ENCODE data around the gene CDH9.

DNA sequence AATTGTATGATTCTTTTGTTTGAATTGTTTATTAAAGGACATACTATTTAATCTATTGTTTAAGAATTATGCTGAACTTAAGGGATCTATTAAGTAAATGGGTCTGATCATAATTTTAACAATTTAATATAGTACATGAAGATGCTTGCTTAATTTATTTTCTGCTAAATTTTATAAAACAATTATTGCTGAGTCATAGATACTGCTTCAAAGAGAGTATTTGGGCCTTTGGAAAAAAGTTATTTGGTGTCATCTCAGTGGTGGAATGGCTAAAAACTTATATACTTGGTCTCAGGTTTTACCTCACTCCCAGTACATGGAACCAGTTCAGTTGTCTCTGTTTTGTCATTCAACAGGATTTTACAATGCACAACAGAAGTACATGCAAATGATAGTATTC is 145.3 kb downstream of the CDH9 start:
- TF ChIP-seq, protein P1, sequence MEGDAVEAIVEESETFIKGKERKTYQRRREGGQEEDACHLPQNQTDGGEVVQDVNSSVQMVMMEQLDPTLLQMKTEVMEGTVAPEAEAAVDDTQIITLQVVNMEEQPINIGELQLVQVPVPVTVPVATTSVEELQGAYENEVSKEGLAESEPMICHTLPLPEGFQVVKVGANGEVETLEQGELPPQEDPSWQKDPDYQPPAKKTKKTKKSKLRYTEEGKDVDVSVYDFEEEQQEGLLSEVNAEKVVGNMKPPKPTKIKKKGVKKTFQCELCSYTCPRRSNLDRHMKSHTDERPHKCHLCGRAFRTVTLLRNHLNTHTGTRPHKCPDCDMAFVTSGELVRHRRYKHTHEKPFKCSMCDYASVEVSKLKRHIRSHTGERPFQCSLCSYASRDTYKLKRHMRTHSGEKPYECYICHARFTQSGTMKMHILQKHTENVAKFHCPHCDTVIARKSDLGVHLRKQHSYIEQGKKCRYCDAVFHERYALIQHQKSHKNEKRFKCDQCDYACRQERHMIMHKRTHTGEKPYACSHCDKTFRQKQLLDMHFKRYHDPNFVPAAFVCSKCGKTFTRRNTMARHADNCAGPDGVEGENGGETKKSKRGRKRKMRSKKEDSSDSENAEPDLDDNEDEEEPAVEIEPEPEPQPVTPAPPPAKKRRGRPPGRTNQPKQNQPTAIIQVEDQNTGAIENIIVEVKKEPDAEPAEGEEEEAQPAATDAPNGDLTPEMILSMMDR (IDR thresholded peaks at IDR 0.05 in 2 of 3, conservative IDR thresholded peaks at IDR 0.05 in 1 of 3; ENCODE audit: insufficient read depth in 2 of 3, low read depth in 1 of 3, low read length in 3 of 3): no peak
- TF ChIP-seq FOS (IDR thresholded peaks at IDR 0.05; ENCODE audit: extremely low read depth, insufficient read length): no peak
- no peak for TF ChIP-seq ZNF77 (CRISPR knock-in tag; IDR thresholded peaks at IDR 0.05)
- no peak for TF ChIP-seq SMAD3 (CRISPR knock-in tag; conservative IDR thresholded peaks at IDR 0.05)
- no peak for TF ChIP-seq ZNF146 (CRISPR knock-in tag; IDR thresholded peaks at IDR 0.05; ENCODE audit: unreplicated experiment)
- TF ChIP-seq, protein P2, sequence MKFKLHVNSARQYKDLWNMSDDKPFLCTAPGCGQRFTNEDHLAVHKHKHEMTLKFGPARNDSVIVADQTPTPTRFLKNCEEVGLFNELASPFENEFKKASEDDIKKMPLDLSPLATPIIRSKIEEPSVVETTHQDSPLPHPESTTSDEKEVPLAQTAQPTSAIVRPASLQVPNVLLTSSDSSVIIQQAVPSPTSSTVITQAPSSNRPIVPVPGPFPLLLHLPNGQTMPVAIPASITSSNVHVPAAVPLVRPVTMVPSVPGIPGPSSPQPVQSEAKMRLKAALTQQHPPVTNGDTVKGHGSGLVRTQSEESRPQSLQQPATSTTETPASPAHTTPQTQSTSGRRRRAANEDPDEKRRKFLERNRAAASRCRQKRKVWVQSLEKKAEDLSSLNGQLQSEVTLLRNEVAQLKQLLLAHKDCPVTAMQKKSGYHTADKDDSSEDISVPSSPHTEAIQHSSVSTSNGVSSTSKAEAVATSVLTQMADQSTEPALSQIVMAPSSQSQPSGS (CRISPR knock-in tag; IDR thresholded peaks at IDR 0.05): no peak
- TF ChIP-seq, protein P3, sequence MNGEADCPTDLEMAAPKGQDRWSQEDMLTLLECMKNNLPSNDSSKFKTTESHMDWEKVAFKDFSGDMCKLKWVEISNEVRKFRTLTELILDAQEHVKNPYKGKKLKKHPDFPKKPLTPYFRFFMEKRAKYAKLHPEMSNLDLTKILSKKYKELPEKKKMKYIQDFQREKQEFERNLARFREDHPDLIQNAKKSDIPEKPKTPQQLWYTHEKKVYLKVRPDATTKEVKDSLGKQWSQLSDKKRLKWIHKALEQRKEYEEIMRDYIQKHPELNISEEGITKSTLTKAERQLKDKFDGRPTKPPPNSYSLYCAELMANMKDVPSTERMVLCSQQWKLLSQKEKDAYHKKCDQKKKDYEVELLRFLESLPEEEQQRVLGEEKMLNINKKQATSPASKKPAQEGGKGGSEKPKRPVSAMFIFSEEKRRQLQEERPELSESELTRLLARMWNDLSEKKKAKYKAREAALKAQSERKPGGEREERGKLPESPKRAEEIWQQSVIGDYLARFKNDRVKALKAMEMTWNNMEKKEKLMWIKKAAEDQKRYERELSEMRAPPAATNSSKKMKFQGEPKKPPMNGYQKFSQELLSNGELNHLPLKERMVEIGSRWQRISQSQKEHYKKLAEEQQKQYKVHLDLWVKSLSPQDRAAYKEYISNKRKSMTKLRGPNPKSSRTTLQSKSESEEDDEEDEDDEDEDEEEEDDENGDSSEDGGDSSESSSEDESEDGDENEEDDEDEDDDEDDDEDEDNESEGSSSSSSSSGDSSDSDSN (IDR thresholded peaks at IDR 0.05; ENCODE audit: borderline replicate concordance in 1 of 2, low read depth in 2 of 2, low read length in 2 of 2): no peak
- no peak for TF ChIP-seq SIX5 (IDR thresholded peaks at IDR 0.05; ENCODE audit: borderline replicate concordance in 1 of 2, insufficient read depth in 1 of 2, low read depth in 1 of 2, low read length in 2 of 2)
- TF ChIP-seq RCOR1 (IDR thresholded peaks at IDR 0.05; ENCODE audit: borderline replicate concordance in 1 of 2, low read depth in 2 of 2, low read length in 2 of 2): no peak
- TF ChIP-seq, protein P4, sequence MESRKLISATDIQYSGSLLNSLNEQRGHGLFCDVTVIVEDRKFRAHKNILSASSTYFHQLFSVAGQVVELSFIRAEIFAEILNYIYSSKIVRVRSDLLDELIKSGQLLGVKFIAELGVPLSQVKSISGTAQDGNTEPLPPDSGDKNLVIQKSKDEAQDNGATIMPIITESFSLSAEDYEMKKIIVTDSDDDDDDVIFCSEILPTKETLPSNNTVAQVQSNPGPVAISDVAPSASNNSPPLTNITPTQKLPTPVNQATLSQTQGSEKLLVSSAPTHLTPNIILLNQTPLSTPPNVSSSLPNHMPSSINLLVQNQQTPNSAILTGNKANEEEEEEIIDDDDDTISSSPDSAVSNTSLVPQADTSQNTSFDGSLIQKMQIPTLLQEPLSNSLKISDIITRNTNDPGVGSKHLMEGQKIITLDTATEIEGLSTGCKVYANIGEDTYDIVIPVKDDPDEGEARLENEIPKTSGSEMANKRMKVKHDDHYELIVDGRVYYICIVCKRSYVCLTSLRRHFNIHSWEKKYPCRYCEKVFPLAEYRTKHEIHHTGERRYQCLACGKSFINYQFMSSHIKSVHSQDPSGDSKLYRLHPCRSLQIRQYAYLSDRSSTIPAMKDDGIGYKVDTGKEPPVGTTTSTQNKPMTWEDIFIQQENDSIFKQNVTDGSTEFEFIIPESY (CRISPR knock-in tag; IDR thresholded peaks at IDR 0.05): no peak
- no peak for TF ChIP-seq EP300 (IDR thresholded peaks at IDR 0.05; ENCODE audit: low read length)
- no peak for TF ChIP-seq RAD21 (CRISPR knock-in tag; conservative IDR thresholded peaks at IDR 0.05 in 1 of 2, IDR thresholded peaks at IDR 0.05 in 1 of 2)
- TF ChIP-seq DNMT1 (IDR thresholded peaks at IDR 0.05): no peak
- TF ChIP-seq EGR1 (conservative IDR thresholded peaks at IDR 0.05): no peak
